Upper lobe of right lung (tissue), 1 donor: Measurements from ENCODE around the gene LKAAEAR1. TPM values are rescaled to one million over a fixed set of nuclear protein-coding genes. Genes with fewer than 3 reads are reported as not detected.

ENCODE experiments used
- ATAC-seq: fragments of 200-7000 bp; cut with Tn5 transposase; one replicate; pipeline ENCODE4 v1.9.1; 2020; ENCODE audit warnings: mild to moderate bottlenecking, moderate library complexity
- DNase-seq: peaks from one replicate; pipeline ENCODE4 v3.0.0-alpha.2; 2020
- H3K27ac ChIP-seq: fragments of 200-600 bp; one replicate; pipeline ENCODE4 v1.8.0; 2022
- H3K27me3 ChIP-seq: fragments of 200-600 bp; one replicate; pipeline ENCODE4 v1.8.0; 2022; ENCODE audit warnings: mild to moderate bottlenecking
- H3K36me3 ChIP-seq: fragments of 200-600 bp; one replicate; pipeline ENCODE4 v1.8.0; 2022
- H3K4me1 ChIP-seq: fragments of 200-600 bp; one replicate; pipeline ENCODE4 v1.8.0; 2022
- H3K4me3 ChIP-seq: fragments of 200-600 bp; one replicate; pipeline ENCODE4 v1.8.0; 2022; ENCODE audit warnings: mild to moderate bottlenecking
- H3K9me3 ChIP-seq: fragments of 200-600 bp; one replicate; pipeline ENCODE4 v1.8.0; 2022
- intact Hi-C: fragments of 100-400 bp; cut with DNase I; formaldehyde crosslinking; loops from one replicate; pipeline ENCODE4 v1.11.0; 2022
- microRNA-seq: library from miRNA; unstranded; fragments of <30 nt; microRNA quantifications from one replicate; pipeline ENCODE4 v1.2.0, GENCODE V29; 2020; ENCODE audit warnings: borderline microRNAs expressed
- total RNA-seq: library from RNA; stranded (reverse); fragmentation: NEBNext Ultra II Directional; extraction: Animal tissue kit (Norgen Biotek cat#: 25700); gene quantifications from one replicate; pipeline ENCODE4 v1.2.1, GENCODE V29; 2021
- TF ChIP-seq, protein P1 (sequence below): fragments of 200-600 bp; IDR thresholded peaks from one replicate; pipeline ENCODE4 v1.8.0; 2022; ENCODE audit warnings: antibody characterized with exemption
- donor health status: DM: no; HTN: yes; CAD: no; lungs with severe emphysema.

The LKAAEAR1 gene
- total RNA-seq, 1 donor from 2014 or later: not detected

DNA sequence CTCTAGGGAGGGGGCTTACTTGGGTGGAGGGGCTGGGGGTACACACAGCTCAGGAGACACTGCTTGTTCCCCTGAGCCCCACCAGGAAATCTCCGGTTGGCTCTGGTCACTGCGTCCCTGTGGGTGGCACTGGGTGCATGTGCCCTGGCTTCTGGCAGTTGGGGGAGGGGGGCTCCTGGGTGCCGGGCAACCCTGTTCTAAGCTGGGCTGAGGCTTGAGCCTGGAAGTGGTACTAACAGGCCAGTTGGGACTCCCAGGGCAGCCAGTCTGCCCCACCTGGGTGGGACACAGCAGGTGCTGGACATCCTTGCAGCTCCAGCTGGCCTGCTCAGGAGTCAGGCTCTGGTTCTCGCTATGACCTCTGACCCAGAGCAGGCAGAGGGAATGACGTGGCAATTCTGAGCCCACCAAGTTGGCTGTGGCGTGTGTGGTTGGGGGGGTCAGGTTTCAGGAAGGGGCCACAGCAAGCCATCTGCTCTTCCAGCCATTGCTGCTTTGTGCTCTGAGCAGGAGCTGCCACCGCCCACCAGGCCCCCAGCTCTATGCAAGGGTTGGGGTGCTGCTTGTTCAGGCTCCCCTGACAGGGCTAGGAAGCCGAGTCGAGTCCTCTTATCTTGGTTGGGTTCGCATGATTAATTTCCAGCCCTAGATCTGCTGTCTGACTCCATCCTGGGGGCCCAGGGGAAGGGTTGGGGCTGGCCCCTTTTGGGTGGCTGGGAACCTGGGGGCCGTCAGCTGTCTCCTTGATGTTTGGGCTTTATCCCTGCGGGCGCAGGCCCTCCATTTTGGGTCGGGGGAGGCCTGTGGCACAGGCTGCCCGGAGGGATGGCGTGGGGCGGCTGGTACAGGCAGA lies 47.6 kb downstream of the LKAAEAR1 start:
- no peak overlapping the region for H3K27ac ChIP-seq
- DNase-seq: no peak
- intact Hi-C loops: no loop called here

DNA sequence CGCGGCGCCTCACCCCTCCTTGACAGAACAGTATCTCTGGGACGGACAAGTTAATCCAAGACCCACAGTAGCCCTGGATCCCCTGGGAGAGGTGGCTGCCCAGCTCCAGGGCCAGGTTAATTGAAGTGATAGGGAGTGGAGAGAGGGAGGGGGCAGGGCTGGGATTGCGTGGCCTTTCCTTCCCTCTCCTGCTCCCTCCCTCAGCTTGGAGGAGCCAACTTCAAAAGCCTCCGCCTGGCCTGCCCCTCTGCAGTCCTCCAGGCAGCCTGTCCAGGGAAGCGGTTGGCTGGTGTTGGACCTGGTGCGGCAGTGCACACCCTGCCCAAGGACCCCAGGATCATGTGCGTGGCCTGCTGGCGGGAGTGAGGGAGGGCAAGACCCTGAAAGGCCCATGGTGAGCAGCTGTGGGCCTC lies 48.3 kb downstream of the LKAAEAR1 start, which contains the start of gene C20orf204:
Gene C20orf204 (plus strand): TSS at position 250 of the 413 bp plus-strand sequence. CDS start 142 bp downstream, at position 392.
- peaks cover 32% of the 10 kb centered on the region for H3K27me3 ChIP-seq
- H3K27ac ChIP-seq: no peak within 1 kb of the TSS
- no peak for ATAC-seq
- no peaks in the 10 kb centered on the region for H3K9me3 ChIP-seq
- TF ChIP-seq, protein P1, sequence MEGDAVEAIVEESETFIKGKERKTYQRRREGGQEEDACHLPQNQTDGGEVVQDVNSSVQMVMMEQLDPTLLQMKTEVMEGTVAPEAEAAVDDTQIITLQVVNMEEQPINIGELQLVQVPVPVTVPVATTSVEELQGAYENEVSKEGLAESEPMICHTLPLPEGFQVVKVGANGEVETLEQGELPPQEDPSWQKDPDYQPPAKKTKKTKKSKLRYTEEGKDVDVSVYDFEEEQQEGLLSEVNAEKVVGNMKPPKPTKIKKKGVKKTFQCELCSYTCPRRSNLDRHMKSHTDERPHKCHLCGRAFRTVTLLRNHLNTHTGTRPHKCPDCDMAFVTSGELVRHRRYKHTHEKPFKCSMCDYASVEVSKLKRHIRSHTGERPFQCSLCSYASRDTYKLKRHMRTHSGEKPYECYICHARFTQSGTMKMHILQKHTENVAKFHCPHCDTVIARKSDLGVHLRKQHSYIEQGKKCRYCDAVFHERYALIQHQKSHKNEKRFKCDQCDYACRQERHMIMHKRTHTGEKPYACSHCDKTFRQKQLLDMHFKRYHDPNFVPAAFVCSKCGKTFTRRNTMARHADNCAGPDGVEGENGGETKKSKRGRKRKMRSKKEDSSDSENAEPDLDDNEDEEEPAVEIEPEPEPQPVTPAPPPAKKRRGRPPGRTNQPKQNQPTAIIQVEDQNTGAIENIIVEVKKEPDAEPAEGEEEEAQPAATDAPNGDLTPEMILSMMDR: no peak
- no peak for DNase-seq
- H3K36me3 ChIP-seq: peaks cover 27% of the 10 kb centered on the region
- no peak within 1 kb of the TSS for H3K4me3 ChIP-seq
- intact Hi-C loops: no loop called here
- peaks cover 24% of the 10 kb centered on the region for H3K4me1 ChIP-seq

More for the DNA sequence above, 47.6 kb downstream of the LKAAEAR1 start:
- ATAC-seq: no peak
- Histone ChIP-seq H3K9me3 (no peaks in the 10 kb centered on the region), H3K36me3 (peaks cover 22% of the 10 kb centered on the region), H3K27me3 (peaks cover 38% of the 10 kb centered on the region), H3K4me3 (no peak overlapping the region), H3K4me1 (peaks cover 31% of the 10 kb centered on the region)
- TF ChIP-seq, protein P1: no peak

DNA sequence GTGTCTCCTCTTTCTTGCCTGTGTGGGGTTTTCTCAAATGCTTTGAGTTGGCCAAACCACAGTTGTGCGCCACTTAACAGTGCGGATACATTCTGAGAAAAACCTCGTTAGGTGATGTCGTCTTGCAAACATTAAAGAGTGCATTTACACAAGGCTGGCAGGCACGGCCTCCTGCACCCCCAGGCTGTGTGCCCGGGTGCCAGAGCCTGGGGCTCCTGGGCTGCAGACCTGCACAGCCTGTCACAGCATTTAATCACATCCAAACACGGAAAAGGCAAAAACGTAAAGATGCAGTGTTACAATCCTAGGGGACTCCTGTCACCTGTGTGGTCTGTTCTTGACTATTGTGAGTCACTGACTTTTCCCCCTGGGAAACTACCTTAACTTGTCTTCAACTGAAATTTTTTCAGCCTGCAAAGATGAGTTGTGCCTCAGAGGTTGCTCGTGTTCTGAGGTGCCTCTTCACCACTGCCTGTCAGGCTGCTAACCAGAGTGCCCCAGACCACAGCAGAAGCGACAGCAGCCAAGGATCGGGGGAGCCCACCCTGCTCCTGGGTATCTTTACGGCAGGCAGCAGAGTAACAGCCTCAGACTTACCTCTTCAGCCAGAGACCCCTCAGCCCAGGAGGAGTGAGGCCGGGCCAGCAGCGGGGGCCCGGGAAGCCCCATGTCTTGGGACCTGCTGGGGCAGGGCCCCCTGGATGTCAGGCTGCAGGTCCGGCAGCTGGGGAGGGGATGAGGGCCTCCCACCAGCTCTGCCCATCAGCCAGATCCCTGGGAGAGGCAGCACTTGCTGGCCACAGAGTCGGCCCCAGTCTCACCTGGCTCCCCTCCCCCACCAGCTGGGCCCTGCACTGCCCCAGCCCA lies 48.9 kb downstream of the LKAAEAR1 start:
- intact Hi-C loops: no loop called here
- DNase-seq (peak; percentile 62), ATAC-seq (no peak)
- Histone ChIP-seq H3K4me1 (peaks cover 20% of the 10 kb centered on the region), H3K36me3 (peaks cover 34% of the 10 kb centered on the region), H3K27me3 (peaks cover 25% of the 10 kb centered on the region), H3K9me3 (no peaks in the 10 kb centered on the region), H3K27ac (no peak overlapping the region), H3K4me3 (no peak overlapping the region)
- TF ChIP-seq, protein P1: no peak

DNA sequence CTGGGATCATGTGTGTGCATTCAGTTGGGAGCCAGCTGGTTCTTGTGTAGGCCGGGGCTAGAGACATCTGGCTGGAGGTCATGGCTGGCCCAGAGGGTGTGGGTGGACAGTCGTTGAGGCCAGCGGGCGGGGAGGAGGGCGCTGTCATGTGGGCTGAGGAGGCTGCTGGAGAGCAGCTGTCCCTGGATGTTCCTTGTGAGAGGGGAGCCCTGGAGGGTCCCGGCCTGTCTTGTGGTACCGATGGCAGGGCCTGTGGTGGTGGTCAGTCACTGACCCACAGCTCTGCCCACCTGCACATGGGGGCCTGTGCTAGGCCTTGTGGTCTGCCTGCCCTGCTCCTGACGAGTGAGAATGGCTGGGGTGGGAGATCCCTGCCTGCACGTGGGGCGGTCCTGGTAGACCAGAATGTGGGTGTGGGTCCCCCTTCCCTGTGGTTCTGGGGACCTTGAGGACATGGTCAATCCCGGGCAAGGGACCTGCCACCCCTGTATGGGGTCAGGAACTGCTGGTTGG lies 50.2 kb downstream of the LKAAEAR1 start:
- Histone ChIP-seq H3K4me1 (peaks cover 16% of the 10 kb centered on the region), H3K4me3 (no peak overlapping the region), H3K9me3 (no peaks in the 10 kb centered on the region), H3K36me3 (peaks cover 46% of the 10 kb centered on the region), H3K27ac (no peak overlapping the region), H3K27me3 (peaks cover 21% of the 10 kb centered on the region)
- intact Hi-C loops: no loop called here
- DNase-seq (no peak), ATAC-seq (no peak)
- TF ChIP-seq, protein P1: no peak

Small RNA genes within 50 kb of the gene (microRNA-seq; reads per million reads assigned to microRNA genes)
- 0.66 reads per million for gene MIR6813

Other genes with a start within 250 kb of the LKAAEAR1 start
- gene ABHD16B, start 222.9 kb downstream of the LKAAEAR1 start, total RNA-seq: not detected
- 81.5 TPM for gene TPD52L2, start 219.1 kb downstream of the LKAAEAR1 start, total RNA-seq
- gene DNAJC5, start 189.3 kb downstream of the LKAAEAR1 start, total RNA-seq: 49.8 TPM
- gene UCKL1, start 128.0 kb downstream of the LKAAEAR1 start, total RNA-seq: 38.9 TPM
- gene ZNF512B, start 114.5 kb downstream of the LKAAEAR1 start, total RNA-seq: 17.6 TPM
- gene SAMD10, start 104.8 kb downstream of the LKAAEAR1 start, total RNA-seq: 4.3 TPM
- gene PRPF6, start 103.3 kb downstream of the LKAAEAR1 start, total RNA-seq: 58.9 TPM
- gene C20orf204, start 48.2 kb downstream of the LKAAEAR1 start, total RNA-seq: 1.9 TPM
- gene SOX18, start 34.8 kb downstream of the LKAAEAR1 start, total RNA-seq: 135 TPM
- 40.2 TPM for gene TCEA2, start 21.2 kb downstream of the LKAAEAR1 start, total RNA-seq
- 40.8 TPM for gene RGS19, start 4.9 kb downstream of the LKAAEAR1 start, total RNA-seq
- gene OPRL1, start 4.3 kb downstream of the LKAAEAR1 start, total RNA-seq: 1.9 TPM
- gene NPBWR2, start 23.2 kb upstream of the LKAAEAR1 start, total RNA-seq: not detected
- gene MYT1, start 80.1 kb upstream of the LKAAEAR1 start, total RNA-seq: 0.12 TPM
- 58.8 TPM for gene PCMTD2, start 171.3 kb upstream of the LKAAEAR1 start, total RNA-seq